Gastroesophageal sphincter (tissue), 4 donors: ENCODE data around the gene PSAP. TPM values are rescaled to one million over a fixed set of nuclear protein-coding genes. Genes with fewer than 3 reads are reported as not detected.

ENCODE experiments used
- ATAC-seq: fragments of 150-250 bp; one replicate; pipeline ENCODE4 v1.9.1; 2016; ENCODE audit warnings: mild to moderate bottlenecking, moderate library complexity
- H3K27ac ChIP-seq, 4 donors: fragments of 200-600 bp; sonication (generic) in 3 of 4; 1 replicate in 3 of 4; 2 replicates in 1 of 4; pipeline ENCODE4 v1.5.1; 2016 to 2019
- H3K27me3 ChIP-seq: fragments of 200-600 bp; sonication (generic); one replicate; pipeline ENCODE4 v1.5.1; 2019
- H3K36me3 ChIP-seq, 2 donors: fragments of 200-600 bp; sonication (generic); one replicate each; pipeline ENCODE4 v1.5.1; 2019; ENCODE audit warnings: control low read depth in 1 of 2
- H3K4me1 ChIP-seq, 3 donors: fragments of 200-600 bp; sonication (generic); 1 replicate in 2 of 3; 2 replicates in 1 of 3; pipeline ENCODE4 v1.5.1; 2016 to 2019; ENCODE audit warnings: control low read depth in 2 of 3
- H3K4me3 ChIP-seq, 2 donors: fragments of 200-600 bp; sonication (generic); one replicate each; pipeline ENCODE4 v1.5.1; 2019; ENCODE audit warnings: mild to moderate bottlenecking in 1 of 2, moderate library complexity in 1 of 2
- H3K9me3 ChIP-seq, 3 donors: fragments of 200-600 bp; sonication (generic); one replicate each; pipeline ENCODE4 v1.5.1; 2017 to 2019; ENCODE audit warnings: control low read depth in 2 of 3
- EP300 ChIP-seq: sonication (generic); formaldehyde crosslinking; IDR thresholded peaks from one replicate; pipeline ENCODE4 v1.6.1; 2017; ENCODE audit warnings: antibody characterized with exemption, mild to moderate bottlenecking
- POLR2A ChIP-seq, 2 donors: fragments of 450-650 bp; IDR thresholded peaks; one replicate each; pipeline ENCODE4 v1.6.1; 2017; ENCODE audit warnings: antibody characterized with exemption in 2 of 2, mild to moderate bottlenecking in 2 of 2, moderate library complexity in 1 of 2
- POLR2AphosphoS5 ChIP-seq: sonication (generic); formaldehyde crosslinking; IDR thresholded peaks from one replicate; pipeline ENCODE4 v1.6.1; 2017; ENCODE audit warnings: antibody characterized with exemption
- WGBS, 2 donors: methylation state at CpG; one replicate each; pipeline ENCODE4 v1.1.5; 2018; ENCODE audit warnings: low coverage in 1 of 2; 5-methylcytosine and 5-hydroxymethylcytosine counted together
- total RNA-seq, 4 donors: library from RNA; depleted of rRNA; stranded (reverse); fragments of >200 nt; gene quantifications; one replicate each; pipeline ENCODE4 v1.1.0, GENCODE V29; 2016
- TF ChIP-seq, protein P1 (sequence below), 4 experiments: fragments of 200-600 bp in 2 of 4; fragments of 450-650 bp in 2 of 4; sonication (generic) in 1 of 4; IDR thresholded peaks; one replicate each; pipeline ENCODE4 v1.5.1; 2017 to 2019; ENCODE audit warnings: antibody characterized with exemption in 4 of 4, mild to moderate bottlenecking in 2 of 4, moderate library complexity in 2 of 4

Gene PSAP
- total RNA-seq, 4 donors from 2014 or later: 604 to 881 (median 718) TPM

GRCh38 chr10:71815515-71816130, 35.4 kb downstream of the PSAP start:
- H3K27me3 ChIP-seq: no peaks in the 10 kb centered on the region
- H3K4me1 ChIP-seq: peaks cover 0 to 47% (median 15%) of the 10 kb centered on the region in 3 donors
- no peaks in the 10 kb centered on the region for H3K9me3 ChIP-seq
- peaks cover 0 to 70% of the 10 kb centered on the region in 2 donors for H3K36me3 ChIP-seq
- TF ChIP-seq POLR2A (IDR thresholded peaks at IDR 0.05) (no peak), POLR2AphosphoS5 (no peak), EP300 (no peak)
- TF ChIP-seq, protein P1, sequence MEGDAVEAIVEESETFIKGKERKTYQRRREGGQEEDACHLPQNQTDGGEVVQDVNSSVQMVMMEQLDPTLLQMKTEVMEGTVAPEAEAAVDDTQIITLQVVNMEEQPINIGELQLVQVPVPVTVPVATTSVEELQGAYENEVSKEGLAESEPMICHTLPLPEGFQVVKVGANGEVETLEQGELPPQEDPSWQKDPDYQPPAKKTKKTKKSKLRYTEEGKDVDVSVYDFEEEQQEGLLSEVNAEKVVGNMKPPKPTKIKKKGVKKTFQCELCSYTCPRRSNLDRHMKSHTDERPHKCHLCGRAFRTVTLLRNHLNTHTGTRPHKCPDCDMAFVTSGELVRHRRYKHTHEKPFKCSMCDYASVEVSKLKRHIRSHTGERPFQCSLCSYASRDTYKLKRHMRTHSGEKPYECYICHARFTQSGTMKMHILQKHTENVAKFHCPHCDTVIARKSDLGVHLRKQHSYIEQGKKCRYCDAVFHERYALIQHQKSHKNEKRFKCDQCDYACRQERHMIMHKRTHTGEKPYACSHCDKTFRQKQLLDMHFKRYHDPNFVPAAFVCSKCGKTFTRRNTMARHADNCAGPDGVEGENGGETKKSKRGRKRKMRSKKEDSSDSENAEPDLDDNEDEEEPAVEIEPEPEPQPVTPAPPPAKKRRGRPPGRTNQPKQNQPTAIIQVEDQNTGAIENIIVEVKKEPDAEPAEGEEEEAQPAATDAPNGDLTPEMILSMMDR (IDR thresholded peaks at IDR 0.05): no peak
- H3K27ac ChIP-seq: peak overlapping the region in 3 of 4 donors; percentile 31 to 59 (median 58)
- H3K4me3 ChIP-seq: no peak overlapping the region
- WGBS, 2 donors: 80 to 81% methylated on average over 2 to 14 of the region's 15 CpGs
- ATAC-seq: no peak

GRCh38 chr10:71814922-71815411, 36.1 kb downstream of the PSAP start:
- TF ChIP-seq, protein P1 (IDR thresholded peaks at IDR 0.05): no peak
- TF ChIP-seq POLR2AphosphoS5 (no peak), EP300 (no peak), POLR2A (IDR thresholded peaks at IDR 0.05) (no peak)
- 93% methylated on average over 14 of the region's 26 CpGs; no CpG with 5 or more reads in 1 of the 2 donors for WGBS, 2 donors
- Histone ChIP-seq H3K4me1 (peaks cover 0 to 47% (median 15%) of the 10 kb centered on the region in 3 donors), H3K9me3 (no peaks in the 10 kb centered on the region), H3K27me3 (no peaks in the 10 kb centered on the region), H3K4me3 (no peak overlapping the region), H3K27ac (no peak overlapping the region), H3K36me3 (peaks cover 0 to 63% of the 10 kb centered on the region in 2 donors)
- ATAC-seq: no peak

GRCh38 chr10:71812913-71813590, 38.0 kb downstream of the PSAP start:
- 33% methylated on average over 1 of the region's 11 CpGs; no CpG with 5 or more reads in 1 of the 2 donors for WGBS, 2 donors
- no peak overlapping the region for H3K27ac ChIP-seq
- no peaks in the 10 kb centered on the region for H3K27me3 ChIP-seq
- no peak overlapping the region for H3K4me3 ChIP-seq
- H3K4me1 ChIP-seq: peaks cover 0 to 38% (median 15%) of the 10 kb centered on the region in 3 donors
- no peak for ATAC-seq
- TF ChIP-seq POLR2A (IDR thresholded peaks at IDR 0.05) (no peak), POLR2AphosphoS5 (no peak), EP300 (no peak)
- TF ChIP-seq, protein P1 (IDR thresholded peaks at IDR 0.05): no peak
- peaks cover 0 to 44% of the 10 kb centered on the region in 2 donors for H3K36me3 ChIP-seq
- no peaks in the 10 kb centered on the region for H3K9me3 ChIP-seq

DNA sequence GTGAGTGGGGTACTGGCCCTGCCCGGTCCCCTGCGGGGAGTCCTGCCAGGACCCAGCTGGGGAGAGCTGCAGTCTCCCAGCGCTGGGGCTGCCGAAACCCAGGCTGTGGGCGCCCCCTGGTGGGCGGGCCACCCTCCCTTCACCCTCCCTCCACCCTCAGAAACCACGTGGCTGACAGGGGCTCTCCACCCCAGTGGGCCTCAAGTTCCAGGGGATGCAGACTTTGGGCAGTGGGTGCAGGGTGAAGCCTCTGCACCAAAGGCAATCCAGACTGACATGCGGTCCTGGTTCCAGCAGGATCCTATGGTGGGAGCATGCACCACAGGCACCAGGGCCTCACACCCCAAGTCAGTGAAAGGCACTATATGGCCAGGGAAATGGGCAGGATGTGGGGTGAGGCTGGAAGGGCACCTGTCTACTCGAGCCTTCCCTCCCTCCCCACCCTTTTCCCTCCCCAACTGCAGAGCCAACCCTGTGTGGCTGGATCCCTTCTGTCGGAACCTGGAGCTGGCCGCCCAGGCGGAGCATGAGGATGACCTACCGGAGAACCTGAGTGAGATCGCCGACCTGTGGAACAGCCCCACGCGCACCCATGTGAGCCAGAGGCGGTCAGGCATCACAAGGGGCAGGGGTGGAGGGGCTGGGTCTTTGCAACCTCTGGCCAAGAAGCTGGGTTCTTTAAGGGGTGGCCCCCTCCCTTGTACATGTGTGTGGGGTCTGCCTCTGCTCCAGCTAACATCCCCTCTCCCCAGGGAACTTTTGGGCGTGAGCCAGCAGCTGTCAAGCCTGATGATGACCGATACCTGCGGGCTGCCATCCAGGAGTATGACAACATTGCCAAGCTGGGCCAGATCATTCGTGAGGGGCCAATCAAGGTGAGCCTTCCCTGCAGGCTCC, 38.8 kb downstream of the PSAP start:
- no peaks in the 10 kb centered on the region for H3K9me3 ChIP-seq
- TF ChIP-seq, protein P1 (IDR thresholded peaks at IDR 0.05): peak in 3 of 4 experiments; percentile 84 to 88 (median 86)
- no peak for TF ChIP-seq POLR2A (IDR thresholded peaks at IDR 0.05)
- no peak for TF ChIP-seq EP300
- TF ChIP-seq POLR2AphosphoS5: peak; percentile 32
- H3K27ac ChIP-seq: no peak overlapping the region
- peak; percentile 79 for ATAC-seq
- H3K36me3 ChIP-seq: peaks cover 0 to 36% of the 10 kb centered on the region in 2 donors
- WGBS, 2 donors: 33% methylated on average over 1 of the region's 22 CpGs; no CpG with 5 or more reads in 1 of the 2 donors
- no peaks in the 10 kb centered on the region for H3K27me3 ChIP-seq
- peaks cover 0 to 31% (median 9%) of the 10 kb centered on the region in 3 donors for H3K4me1 ChIP-seq
- no peak overlapping the region for H3K4me3 ChIP-seq
